NCI-H128 (cell line): ENCODE data around the gene PTPN14.
"Not testable (repeated sequence)": the region's sequence is repeated elsewhere in the genome, so short reads cannot be mapped to it uniquely, and the experiment has no call there.

Experiments
- DNase-seq: peaks from one replicate; lab custom pipeline; 2025; ENCODE audit not compliant: unreplicated experiment; lab: John Stamatoyannopoulos, UW

Gene PTPN14

GRCh38 chr1:214481983-214482634, 69.3 kb downstream of the PTPN14 start:
- DNase-seq, result not testable (repeated sequence)

- DNase-seq, result no peak
Observed at GRCh38 chr1:214476986-214477870, 74.2 kb downstream of the PTPN14 start.

DNA sequence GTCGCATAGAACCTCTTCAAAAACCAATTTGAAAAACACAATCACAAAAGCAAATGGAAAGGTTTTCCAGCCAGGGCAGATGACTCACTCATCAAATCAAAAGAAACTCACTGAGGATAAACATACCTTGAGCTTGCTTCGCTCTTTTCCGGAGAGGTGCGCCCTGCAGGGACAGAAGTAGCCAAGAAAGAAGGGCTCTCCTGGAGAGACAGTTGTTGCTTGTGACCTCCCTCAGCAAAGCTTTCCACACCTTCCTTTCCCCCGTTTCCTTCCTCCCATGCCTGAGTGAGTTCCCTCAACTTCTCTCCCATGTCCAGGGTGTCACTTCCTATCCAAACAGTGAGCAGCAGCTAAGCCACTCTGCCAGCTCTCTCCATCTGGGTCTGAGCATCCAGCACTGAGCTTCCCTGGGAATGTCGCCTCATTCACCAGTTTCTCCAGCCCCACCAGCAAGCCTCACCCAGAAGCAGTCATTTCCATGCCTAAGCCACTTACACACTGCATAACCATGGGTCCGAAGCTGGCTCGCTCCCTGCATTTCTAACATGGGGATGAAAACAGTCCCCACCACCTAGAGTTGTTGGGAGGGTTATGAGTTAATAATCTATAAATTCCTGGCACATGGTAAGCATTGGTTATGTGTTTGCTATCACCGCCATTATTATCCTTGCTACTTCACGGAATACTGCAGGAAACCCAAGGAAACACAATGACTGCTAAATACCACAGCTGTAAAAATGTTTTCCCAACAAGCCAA, 75.0 kb downstream of the PTPN14 start:
- DNase-seq, result no peak

DNA sequence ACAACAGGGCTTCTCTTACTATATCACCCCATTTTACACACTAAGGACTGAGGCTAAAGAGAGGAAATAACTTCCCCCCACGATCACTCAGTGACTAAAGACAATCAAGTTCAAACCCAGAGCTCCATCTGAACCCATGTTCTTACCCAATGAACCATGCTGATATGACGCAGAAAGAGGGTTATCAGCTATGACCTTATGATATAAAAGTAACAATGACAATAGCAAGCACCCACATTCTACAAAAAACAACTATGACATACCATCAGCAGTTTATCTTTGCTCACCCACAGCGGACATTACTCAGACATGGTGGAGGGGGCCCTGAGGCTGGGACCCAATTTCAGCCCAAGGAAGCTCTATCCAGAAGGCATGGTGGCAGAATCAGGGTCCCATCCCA, 75.7 kb downstream of the PTPN14 start:
- no peak for DNase-seq

GRCh38 chr1:214475331-214475730, 76.1 kb downstream of the PTPN14 start:
- no peak for DNase-seq

- DNase-seq, result no peak
Observed at GRCh38 chr1:214474467-214474866, 76.9 kb downstream of the PTPN14 start.

DNA sequence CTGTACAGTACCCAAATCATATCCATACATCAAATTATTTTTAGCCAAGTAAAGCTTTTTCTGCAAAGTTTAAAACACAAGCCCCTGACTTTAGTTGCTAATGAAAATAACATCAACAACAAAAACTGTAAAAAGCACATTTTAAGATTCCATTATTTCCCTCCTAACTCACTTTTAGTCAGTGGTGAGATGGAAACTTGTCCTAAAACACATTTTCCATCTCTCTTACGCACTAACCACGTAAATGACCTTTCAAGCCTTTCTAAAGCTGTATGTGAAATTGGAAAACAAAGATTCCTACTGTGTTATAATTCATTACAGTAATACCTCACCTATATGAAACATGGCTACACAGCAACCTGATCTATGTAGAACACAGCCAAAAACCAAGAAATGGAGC, 77.5 kb downstream of the PTPN14 start:
- no peak for DNase-seq

DNA sequence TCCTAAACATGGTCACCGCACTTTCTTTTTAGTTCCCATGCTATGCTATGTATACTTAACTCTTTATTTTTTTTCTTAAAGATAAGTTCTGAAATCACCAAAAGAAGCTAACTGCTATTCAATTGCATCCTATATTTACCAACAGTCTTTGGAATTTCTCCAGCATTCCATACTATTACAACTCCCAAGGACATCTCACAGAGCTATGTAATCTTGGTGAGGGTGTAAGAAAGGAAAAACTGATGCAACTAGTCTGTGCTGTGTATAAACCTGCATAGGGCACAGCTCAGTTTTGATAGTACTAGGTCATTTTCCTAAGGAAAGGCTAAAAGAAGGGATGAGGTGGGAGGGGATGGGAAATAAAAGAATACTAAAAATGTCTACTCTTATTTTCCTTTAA, 78.0 kb downstream of the PTPN14 start:
- no peak for DNase-seq

DNA sequence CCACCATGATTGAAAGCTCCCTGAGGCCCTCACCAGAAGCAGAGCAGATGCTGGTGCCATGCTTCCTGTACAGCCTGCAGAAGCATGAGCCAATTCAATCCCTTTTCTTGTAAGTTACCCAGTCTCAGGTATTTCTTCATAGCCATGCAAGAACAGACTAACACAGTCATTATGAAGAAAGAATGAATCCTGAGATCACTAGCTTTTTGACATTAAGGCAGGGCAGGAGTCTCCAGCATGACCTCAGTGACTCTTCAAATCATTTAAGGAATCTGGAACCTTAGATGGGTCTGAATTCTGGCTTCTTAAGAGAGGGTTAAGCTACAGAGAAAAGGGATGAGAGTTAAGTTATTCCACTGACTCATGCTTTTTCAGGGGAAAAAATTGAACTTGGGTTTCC, 79.0 kb downstream of the PTPN14 start:
- no peak for DNase-seq

GRCh38 chr1:214471458-214471857, 79.9 kb downstream of the PTPN14 start:
- DNase-seq, result no peak

DNA sequence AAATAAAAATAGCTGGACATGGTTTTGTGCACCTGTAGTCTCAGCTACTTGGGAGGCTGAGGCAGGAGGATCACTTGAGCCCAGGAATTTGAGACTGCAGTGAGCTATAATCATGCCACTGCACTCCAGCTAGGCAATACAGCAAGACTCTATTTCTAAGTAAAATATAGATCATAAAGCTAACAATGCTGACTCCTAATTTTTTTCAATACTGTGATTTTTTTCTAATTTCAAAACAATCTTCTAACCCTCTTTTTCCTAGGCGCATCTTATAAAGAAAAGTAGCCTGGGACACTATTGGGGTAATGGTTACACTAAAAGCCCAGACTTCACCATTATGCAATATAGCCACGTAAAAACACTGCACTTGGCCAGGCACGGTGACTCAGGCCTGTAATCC, 81.3 kb downstream of the PTPN14 start:
- DNase-seq, result no peak

DNA sequence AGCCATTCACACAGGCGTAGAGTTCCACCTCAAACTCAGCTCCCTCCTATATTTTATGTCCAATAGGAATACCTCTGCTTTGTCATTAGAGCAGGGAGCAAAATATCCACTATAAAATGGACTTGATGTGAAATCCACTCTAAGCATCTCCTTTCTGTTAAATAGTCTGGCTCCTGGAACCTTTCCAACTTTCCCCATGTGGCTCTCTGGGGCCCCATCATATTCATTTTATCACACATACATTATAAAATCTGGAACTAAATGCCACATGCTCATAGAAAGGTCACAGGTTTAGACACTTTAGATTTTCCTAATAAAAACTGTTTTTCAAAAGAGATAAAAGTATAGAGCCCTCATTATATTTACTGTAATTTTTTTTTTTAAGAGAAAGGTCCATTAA, 82.1 kb downstream of the PTPN14 start:
- no peak for DNase-seq

DNA sequence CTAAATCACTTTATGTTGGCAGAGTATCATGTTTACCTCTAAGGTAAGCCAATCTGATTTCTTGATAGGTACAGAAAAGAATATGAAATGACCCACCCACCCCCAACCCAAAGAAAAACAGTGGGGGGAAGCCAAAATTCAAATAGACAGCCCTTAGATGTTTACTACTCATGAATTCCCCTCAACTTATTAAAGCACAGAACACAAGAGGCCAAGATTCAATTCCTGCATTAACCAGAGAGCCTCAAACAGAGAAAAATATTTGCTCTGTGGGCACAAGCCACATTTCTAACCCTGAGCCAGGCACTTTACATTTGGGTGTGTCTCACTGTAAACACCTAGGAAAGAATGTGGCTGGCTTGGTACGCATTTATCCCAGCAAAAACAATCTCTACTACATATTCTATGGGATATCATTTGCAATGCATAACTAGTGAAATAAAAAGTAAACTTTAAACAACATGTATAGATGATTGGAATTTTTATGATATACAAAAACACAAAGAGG, 84.3 kb downstream of the PTPN14 start:
- DNase-seq, result no peak

- no peak for DNase-seq
Observed at GRCh38 chr1:214466403-214467077, 84.9 kb downstream of the PTPN14 start.

GRCh38 chr1:214464445-214465287, 86.7 kb downstream of the PTPN14 start:
- no peak for DNase-seq

- DNase-seq, result no peak
Observed at GRCh38 chr1:214463596-214463995, 87.8 kb downstream of the PTPN14 start.

- DNase-seq, result no peak
Observed at GRCh38 chr1:214462882-214463281, 88.5 kb downstream of the PTPN14 start.

DNA sequence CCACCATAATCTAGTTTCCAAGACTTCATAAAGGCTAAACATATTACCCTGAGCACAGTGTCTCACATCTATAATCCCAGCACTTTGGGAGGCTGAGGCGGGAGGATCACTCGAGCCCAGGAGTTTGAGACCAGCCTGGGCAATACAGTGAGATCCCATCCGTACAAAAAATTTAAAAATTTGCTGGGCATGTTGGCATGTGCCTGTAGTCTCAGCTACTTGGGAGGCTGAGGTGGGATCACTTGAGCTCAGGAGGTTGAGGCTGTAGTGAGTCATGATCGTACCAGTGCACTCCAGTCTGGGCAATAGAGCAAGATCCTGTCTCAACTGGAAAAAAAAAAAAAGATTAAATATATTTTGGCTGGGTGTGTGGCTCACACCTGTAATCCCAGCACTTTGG, 90.1 kb downstream of the PTPN14 start:
- no peak for DNase-seq

GRCh38 chr1:214460304-214460916, 91.0 kb downstream of the PTPN14 start:
- no peak for DNase-seq

DNA sequence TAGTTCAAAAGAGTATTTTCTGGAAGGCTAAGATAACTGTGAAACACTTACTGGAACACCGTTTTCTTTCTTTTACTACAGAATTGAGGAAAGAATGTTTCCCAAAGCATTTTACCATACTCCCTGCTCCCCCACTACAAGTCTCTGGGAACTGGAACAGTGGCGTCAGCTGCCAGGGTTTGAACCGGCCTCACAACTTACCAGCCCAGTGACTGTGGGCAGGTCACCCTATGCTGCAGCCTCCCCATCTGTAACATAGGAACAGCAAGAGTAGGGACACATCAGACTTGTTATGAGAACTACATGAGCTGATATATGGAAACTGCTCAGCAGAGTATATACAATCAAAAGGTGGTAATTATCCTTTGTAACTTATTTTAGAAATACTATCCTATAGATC, 91.5 kb downstream of the PTPN14 start:
- no peak for DNase-seq
